Neural progenitor cell (in vitro differentiated cells): ENCODE data around the gene PVALEF. TPM values are rescaled to one million over a fixed set of nuclear protein-coding genes. Genes with fewer than 3 reads are reported as not detected.

Experiments used
- DNase-seq: peaks from one replicate; pipeline ENCODE4 v3.0.0-alpha.2; 2016; ENCODE audit warnings: low spot score
- H2AFZ ChIP-seq: fragments of 200-600 bp; sonication (generic); replicated peaks from 2 replicates; pipeline ENCODE4 v1.6.1; 2016; ENCODE audit warnings: antibody characterized with exemption
- H3F3A ChIP-seq: fragments of 200-600 bp; sonication (generic); 2 replicates; pipeline ENCODE4 v1.6.1; 2016; ENCODE audit warnings: antibody characterized with exemption, low read depth
- H3K27ac ChIP-seq: fragments of 200-600 bp; sonication (generic); 2 replicates; pipeline ENCODE4 v1.5.1; 2016; ENCODE audit warnings: mild to moderate bottlenecking
- H3K27me3 ChIP-seq: fragments of 200-600 bp; sonication (generic); 2 replicates; pipeline ENCODE4 v1.6.1; 2016; ENCODE audit warnings: mild to moderate bottlenecking, moderate library complexity
- H3K36me3 ChIP-seq: fragments of 200-600 bp; sonication (generic); 2 replicates; pipeline ENCODE4 v1.5.1; 2016
- H3K4me1 ChIP-seq: fragments of 200-600 bp; sonication (generic); 2 replicates; pipeline ENCODE4 v1.6.1; 2016; ENCODE audit warnings: mixed run types
- H3K4me2 ChIP-seq: fragments of 200-600 bp; sonication (generic); 2 replicates; pipeline ENCODE4 v1.6.1; 2016
- H3K4me3 ChIP-seq: fragments of 200-600 bp; sonication (generic); 2 replicates; pipeline ENCODE4 v1.5.1; 2016
- H3K79me2 ChIP-seq: fragments of 200-600 bp; sonication (generic); 2 replicates; pipeline ENCODE4 v1.6.1; 2016; ENCODE audit warnings: low read depth
- H3K9ac ChIP-seq: fragments of 200-600 bp; sonication (generic); 2 replicates; pipeline ENCODE4 v1.6.1; 2016
- H3K9me3 ChIP-seq: fragments of 200-600 bp; sonication (generic); 2 replicates; pipeline ENCODE4 v1.5.1; 2016; ENCODE audit warnings: low read depth
- H4K20me1 ChIP-seq: fragments of 200-600 bp; sonication (generic); 2 replicates; pipeline ENCODE4 v1.6.1; 2016; ENCODE audit warnings: low read depth
- H3K27ac Mint-ChIP-seq: 3 replicates; pipeline ENCODE4 v1.8.0; 2021; ENCODE audit warnings: mixed read lengths
- H3K27me3 Mint-ChIP-seq: 2 replicates; pipeline ENCODE4 v1.8.0; 2022; ENCODE audit warnings: low read depth, mild to moderate bottlenecking, inconsistent platforms, moderate library complexity, mixed read lengths; ENCODE audit not compliant: insufficient read depth
- H3K36me3 Mint-ChIP-seq: 3 replicates; pipeline ENCODE4 v1.8.0; 2021; ENCODE audit warnings: mixed read lengths
- H3K4me1 Mint-ChIP-seq: 3 replicates; pipeline ENCODE4 v1.8.0; 2021; ENCODE audit warnings: mixed read lengths
- H3K4me3 Mint-ChIP-seq: 3 replicates; pipeline ENCODE4 v1.8.0; 2021; ENCODE audit warnings: mild to moderate bottlenecking, moderate library complexity, mixed read lengths
- H3K9me3 Mint-ChIP-seq: 3 replicates; pipeline ENCODE4 v1.8.0; 2020; ENCODE audit warnings: mixed read lengths
- CTCF ChIP-seq: fragments of 200-600 bp; sonication (generic); IDR thresholded peaks from 2 replicates; pipeline ENCODE4 v1.5.1; 2017; ENCODE audit warnings: antibody characterized with exemption, mild to moderate bottlenecking
- EZH2 ChIP-seq: fragments of 200-600 bp; sonication (generic); IDR thresholded peaks from 2 replicates; pipeline ENCODE4 v1.6.1; 2017; ENCODE audit warnings: antibody characterized with exemption, mild to moderate bottlenecking, moderate library complexity
- EZH2phosphoT487 ChIP-seq: fragments of 200-600 bp; sonication (generic); IDR thresholded peaks from 2 replicates; pipeline ENCODE4 v1.6.1; 2017; ENCODE audit warnings: antibody characterized with exemption
- total RNA-seq: library from RNA; depleted of rRNA; stranded (reverse); fragments of >200 nt; gene quantifications from 2 replicates; pipeline ENCODE4 v1.2.3, GENCODE V29; 2015; ENCODE audit warnings: low replicate concordance

The PVALEF gene
- total RNA-seq, 1 donor from 2014 or later = not detected

GRCh38 chr17:81228834-81229665 is 63.7 kb downstream of the PVALEF start:
- Mint-ChIP-seq H3K4me3 (no peak overlapping the region), H3K4me1 (no peaks in the 10 kb centered on the region), H3K27ac (no peak overlapping the region), H3K27me3 (peaks cover 9% of the 10 kb centered on the region), H3K36me3 (peaks cover 11% of the 10 kb centered on the region), H3K9me3 (peaks cover 11% of the 10 kb centered on the region)
- H3K36me3 ChIP-seq = no peaks in the 10 kb centered on the region
- H3K4me1 ChIP-seq = no peaks in the 10 kb centered on the region
- H3F3A ChIP-seq = peaks cover under 1% of the 10 kb centered on the region
- H2AFZ ChIP-seq = no peak overlapping the region
- H3K4me3 ChIP-seq = no peak overlapping the region
- H3K27ac ChIP-seq = no peak overlapping the region
- H4K20me1 ChIP-seq = no peaks in the 10 kb centered on the region
- DNase-seq = no peak
- H3K79me2 ChIP-seq = no peaks in the 10 kb centered on the region
- H3K9ac ChIP-seq = no peak overlapping the region
- no peak overlapping the region for H3K4me2 ChIP-seq
- TF ChIP-seq EZH2phosphoT487 (no peak), CTCF (no peak), EZH2 (no peak)
- peaks cover 5% of the 10 kb centered on the region for H3K27me3 ChIP-seq
- no peaks in the 10 kb centered on the region for H3K9me3 ChIP-seq

- no peaks in the 10 kb centered on the region for H3K9me3 ChIP-seq
- Mint-ChIP-seq H3K4me3 (no peak overlapping the region), H3K27ac (no peak overlapping the region)
Measured at GRCh38 chr17:81229666-81229920, 64.3 kb downstream of the PVALEF start.

GRCh38 chr17:81230043-81230820 is 64.9 kb downstream of the PVALEF start:
- Histone ChIP-seq H3K9me3 (no peaks in the 10 kb centered on the region), H3K79me2 (no peaks in the 10 kb centered on the region), H3K4me3 (no peak overlapping the region), H3K4me2 (no peak overlapping the region), H3K27ac (no peak overlapping the region), H3K9ac (no peak overlapping the region), H3K27me3 (no peaks in the 10 kb centered on the region), H3K36me3 (no peaks in the 10 kb centered on the region), H4K20me1 (no peaks in the 10 kb centered on the region), H2AFZ (no peak overlapping the region), H3F3A (no peaks in the 10 kb centered on the region), H3K4me1 (no peaks in the 10 kb centered on the region)
- peaks cover 11% of the 10 kb centered on the region for H3K36me3 Mint-ChIP-seq
- peaks cover 9% of the 10 kb centered on the region for H3K27me3 Mint-ChIP-seq
- no peak overlapping the region for H3K27ac Mint-ChIP-seq
- H3K9me3 Mint-ChIP-seq = peaks cover 10% of the 10 kb centered on the region
- TF ChIP-seq CTCF = peak; percentile 37
- no peak for TF ChIP-seq EZH2phosphoT487
- DNase-seq = no peak
- no peak overlapping the region for H3K4me3 Mint-ChIP-seq
- H3K4me1 Mint-ChIP-seq = peaks cover 5% of the 10 kb centered on the region

More at GRCh38 chr17:81229666-81229920, 64.3 kb downstream of the PVALEF start:
- H3K27me3 ChIP-seq = no peaks in the 10 kb centered on the region
- DNase-seq = no peak
- peaks cover under 1% of the 10 kb centered on the region for H3K4me1 Mint-ChIP-seq
- no peaks in the 10 kb centered on the region for H3K79me2 ChIP-seq
- no peak overlapping the region for H3K4me2 ChIP-seq
- H3K9me3 Mint-ChIP-seq = peaks cover 11% of the 10 kb centered on the region
- no peak overlapping the region for H3K9ac ChIP-seq
- H3K4me1 ChIP-seq = no peaks in the 10 kb centered on the region
- H3K27ac ChIP-seq = no peak overlapping the region
- no peaks in the 10 kb centered on the region for H4K20me1 ChIP-seq
- no peak overlapping the region for H3K4me3 ChIP-seq
- no peak for TF ChIP-seq CTCF
- TF ChIP-seq EZH2phosphoT487 = no peak
- no peak for TF ChIP-seq EZH2
- peaks cover 9% of the 10 kb centered on the region for H3K27me3 Mint-ChIP-seq
- H3K36me3 ChIP-seq = no peaks in the 10 kb centered on the region
- no peak overlapping the region for H2AFZ ChIP-seq
- H3K36me3 Mint-ChIP-seq = peaks cover 11% of the 10 kb centered on the region
- H3F3A ChIP-seq = no peaks in the 10 kb centered on the region
